ENCODE results near the gene GABBR2.

The GABBR2 gene

GRCh38 chr9:98482226-98482625 is 226.5 kb downstream of the GABBR2 start:
- Histone ChIP-seq H3K36me3 (ENCODE audit: control insufficient read depth, insufficient read depth, low read length) (no peaks in the 10 kb centered on the region), H3K79me2 (no peaks in the 10 kb centered on the region), H3K9me3 (ENCODE audit: control insufficient read depth, low read length) (no peaks in the 10 kb centered on the region), H3K4me2 (ENCODE audit: low read length) (no peak overlapping the region), H3K4me1 (no peaks in the 10 kb centered on the region), H2AFZ (no peak overlapping the region), H3K4me3 (ENCODE audit: low read depth, low read length) (no peak overlapping the region), H3K27me3 (ENCODE audit: control insufficient read depth, insufficient read depth, low read length) (no peaks in the 10 kb centered on the region), H3K9ac (no peak overlapping the region), H3K27ac (no peak overlapping the region)
- TF ChIP-seq CTCF (IDR thresholded peaks at IDR 0.05) = no peak

- no peak overlapping the region for H3K27ac ChIP-seq
- H3K36me3 ChIP-seq (ENCODE audit: control insufficient read depth, insufficient read depth, low read length) = no peaks in the 10 kb centered on the region
- TF ChIP-seq CTCF (IDR thresholded peaks at IDR 0.05) = no peak
- no peak overlapping the region for H2AFZ ChIP-seq
- no peaks in the 10 kb centered on the region for H3K27me3 ChIP-seq (ENCODE audit: control insufficient read depth, insufficient read depth, low read length)
- H3K4me3 ChIP-seq (ENCODE audit: low read depth, low read length) = no peak overlapping the region
- H3K9ac ChIP-seq = no peak overlapping the region
- no peaks in the 10 kb centered on the region for H3K9me3 ChIP-seq (ENCODE audit: control insufficient read depth, low read length)
- H3K4me2 ChIP-seq (ENCODE audit: low read length) = no peak overlapping the region
- H3K79me2 ChIP-seq = no peaks in the 10 kb centered on the region
- no peaks in the 10 kb centered on the region for H3K4me1 ChIP-seq
These were observed 227.1 kb downstream of the GABBR2 start for GRCh38 chr9:98481676-98482075.

GRCh38 chr9:98479967-98480847 is 228.5 kb downstream of the GABBR2 start:
- Histone ChIP-seq H3K27me3 (ENCODE audit: control insufficient read depth, insufficient read depth, low read length) (no peaks in the 10 kb centered on the region), H3K4me1 (no peaks in the 10 kb centered on the region), H3K9me3 (ENCODE audit: control insufficient read depth, low read length) (no peaks in the 10 kb centered on the region), H3K4me3 (ENCODE audit: low read depth, low read length) (no peak overlapping the region), H3K9ac (no peak overlapping the region), H3K4me2 (ENCODE audit: low read length) (no peak overlapping the region), H3K79me2 (no peaks in the 10 kb centered on the region), H3K36me3 (ENCODE audit: control insufficient read depth, insufficient read depth, low read length) (no peaks in the 10 kb centered on the region), H3K27ac (no peak overlapping the region), H2AFZ (no peak overlapping the region)
- no peak for TF ChIP-seq CTCF (IDR thresholded peaks at IDR 0.05)

- H3K4me1 ChIP-seq = no peaks in the 10 kb centered on the region
- no peaks in the 10 kb centered on the region for H3K27me3 ChIP-seq (ENCODE audit: control insufficient read depth, insufficient read depth, low read length)
- no peak for TF ChIP-seq CTCF (IDR thresholded peaks at IDR 0.05)
These were observed 229.3 kb downstream of the GABBR2 start for GRCh38 chr9:98479449-98479848.

GRCh38 chr9:98477884-98478283 is 230.9 kb downstream of the GABBR2 start:
- no peak for TF ChIP-seq CTCF (IDR thresholded peaks at IDR 0.05)
- Histone ChIP-seq H3K36me3 (ENCODE audit: control insufficient read depth, insufficient read depth, low read length) (no peaks in the 10 kb centered on the region), H3K9me3 (ENCODE audit: control insufficient read depth, low read length) (no peaks in the 10 kb centered on the region), H3K27me3 (ENCODE audit: control insufficient read depth, insufficient read depth, low read length) (no peaks in the 10 kb centered on the region), H3K9ac (no peak overlapping the region), H2AFZ (no peak overlapping the region), H3K4me2 (ENCODE audit: low read length) (no peak overlapping the region), H3K4me3 (ENCODE audit: low read depth, low read length) (no peak overlapping the region), H3K79me2 (no peaks in the 10 kb centered on the region), H3K4me1 (no peaks in the 10 kb centered on the region), H3K27ac (no peak overlapping the region)

More at GRCh38 chr9:98479449-98479848, 229.3 kb downstream of the GABBR2 start:
- Histone ChIP-seq H3K9ac (no peak overlapping the region), H3K79me2 (no peaks in the 10 kb centered on the region), H3K9me3 (ENCODE audit: control insufficient read depth, low read length) (no peaks in the 10 kb centered on the region), H3K36me3 (ENCODE audit: control insufficient read depth, insufficient read depth, low read length) (no peaks in the 10 kb centered on the region), H3K4me2 (ENCODE audit: low read length) (no peak overlapping the region), H3K27ac (no peak overlapping the region), H3K4me3 (ENCODE audit: low read depth, low read length) (no peak overlapping the region), H2AFZ (no peak overlapping the region)
